Smooth muscle cell (in vitro differentiated cells): ENCODE data around the gene ANKRD28. TPM values are rescaled to one million over a fixed set of nuclear protein-coding genes. Genes with fewer than 3 reads are reported as not detected.
"Not testable (repeated sequence)": the region's sequence is repeated elsewhere in the genome, so short reads cannot be mapped to it uniquely, and the experiment has no call there.

Experiments
- DNase-seq: peaks from one replicate; lab custom pipeline; 2025; ENCODE audit not compliant: unreplicated experiment; lab: John Stamatoyannopoulos, UW
- H2AFZ ChIP-seq: fragments of 200-600 bp; sonication (generic); 2 replicates; pipeline ENCODE4 v1.6.0; 2016; ENCODE audit warnings: antibody characterized with exemption, low read depth, mild to moderate bottlenecking
- H3F3A ChIP-seq: fragments of 200-600 bp; sonication (generic); 2 replicates; pipeline ENCODE4 v1.6.0; 2017; ENCODE audit warnings: antibody characterized with exemption, low read depth
- H3K27ac ChIP-seq: fragments of 200-600 bp; sonication (generic); 2 replicates; pipeline ENCODE4 v1.5.1; 2016; ENCODE audit warnings: low read depth, mild to moderate bottlenecking
- H3K27me3 ChIP-seq: fragments of 200-600 bp; sonication (generic); 2 replicates; pipeline ENCODE4 v1.6.1; 2016; ENCODE audit warnings: low read depth, mild to moderate bottlenecking
- H3K36me3 ChIP-seq: fragments of 200-600 bp; sonication (generic); 2 replicates; pipeline ENCODE4 v1.5.1; 2016; ENCODE audit warnings: low read depth
- H3K4me1 ChIP-seq: fragments of 200-600 bp; sonication (generic); 2 replicates; pipeline ENCODE4 v1.5.1; 2016; ENCODE audit warnings: low read depth
- H3K4me2 ChIP-seq: fragments of 200-600 bp; sonication (generic); 2 replicates; pipeline ENCODE4 v1.6.0; 2016; ENCODE audit warnings: mild to moderate bottlenecking
- H3K4me3 ChIP-seq: fragments of 200-600 bp; sonication (generic); 2 replicates; pipeline ENCODE4 v1.5.1; 2016; ENCODE audit warnings: mild to moderate bottlenecking
- H3K79me2 ChIP-seq: fragments of 200-600 bp; sonication (generic); 2 replicates; pipeline ENCODE4 v1.6.0; 2016; ENCODE audit warnings: low read depth, mild to moderate bottlenecking
- H3K9ac ChIP-seq: fragments of 200-600 bp; sonication (generic); 2 replicates; pipeline ENCODE4 v1.6.0; 2016; ENCODE audit warnings: low read depth
- H3K9me3 ChIP-seq: fragments of 200-600 bp; sonication (generic); replicated peaks from 2 replicates; pipeline ENCODE4 v1.5.1; 2016; ENCODE audit warnings: low read depth
- H4K20me1 ChIP-seq: fragments of 200-600 bp; sonication (generic); 2 replicates; pipeline ENCODE4 v1.6.0; 2016; ENCODE audit warnings: low read depth
- CTCF ChIP-seq: fragments of 200-600 bp; sonication (generic); IDR thresholded peaks from 2 replicates; pipeline ENCODE4 v1.5.1; 2017; ENCODE audit warnings: borderline replicate concordance, mild to moderate bottlenecking, antibody characterized with exemption; ENCODE audit not compliant: insufficient read depth, poor library complexity, severe bottlenecking
- WGBS: methylation state at CpG from one replicate; pipeline ENCODE4 v1.1.7; 2016; ENCODE audit warnings: low lambda C conversion rate; 5-methylcytosine and 5-hydroxymethylcytosine counted together
- polyA plus RNA-seq: library from polyadenylated mRNA; unstranded; fragments of >200 nt; fragmentation: Nextera tagmentation; extraction: Ambion mirVana; gene quantifications from 2 replicates; pipeline ENCODE4 v1.2.1, GENCODE V29; 2016
- total RNA-seq: library from RNA; depleted of rRNA; stranded (reverse); fragments of >200 nt; gene quantifications from 2 replicates; pipeline ENCODE4 v1.2.3, GENCODE V29; 2014

The ANKRD28 gene
- total and polyA plus RNA-seq, 2 experiments from 2014 or later = 11.8 to 35.7 TPM

GRCh38 chr3:15819576-15819975 is 21.8 kb upstream of the ANKRD28 start:
- no peak for TF ChIP-seq CTCF
- no peak overlapping the region for H3K4me2 ChIP-seq

GRCh38 chr3:15819043-15819442 is 21.3 kb upstream of the ANKRD28 start:
- no peak for DNase-seq
- H3K9ac ChIP-seq = no peak overlapping the region
- H3K4me1 ChIP-seq = no peaks in the 10 kb centered on the region
- no peaks in the 10 kb centered on the region for H3K9me3 ChIP-seq
- H3K79me2 ChIP-seq = peaks cover 28% of the 10 kb centered on the region
- no peaks in the 10 kb centered on the region for H3K27me3 ChIP-seq
- H3K4me2 ChIP-seq = no peak overlapping the region
- no peak for TF ChIP-seq CTCF
- 93% methylated on average over 2 of the region's 2 CpGs for WGBS
- no peaks in the 10 kb centered on the region for H3F3A ChIP-seq
- H3K4me3 ChIP-seq = no peak overlapping the region
- H2AFZ ChIP-seq = no peak overlapping the region
- H4K20me1 ChIP-seq = peaks cover 4% of the 10 kb centered on the region
- no peak overlapping the region for H3K27ac ChIP-seq
- H3K36me3 ChIP-seq = no peaks in the 10 kb centered on the region

More at GRCh38 chr3:15819576-15819975, 21.8 kb upstream of the ANKRD28 start:
- DNase-seq = no peak
- no peak overlapping the region for H2AFZ ChIP-seq
- H3K4me1 ChIP-seq = no peaks in the 10 kb centered on the region
- H3K27ac ChIP-seq = no peak overlapping the region
- H3K4me3 ChIP-seq = no peak overlapping the region
- H4K20me1 ChIP-seq = peaks cover 4% of the 10 kb centered on the region
- no peaks in the 10 kb centered on the region for H3F3A ChIP-seq
- no peak overlapping the region for H3K9ac ChIP-seq
- no peaks in the 10 kb centered on the region for H3K36me3 ChIP-seq
- no peaks in the 10 kb centered on the region for H3K9me3 ChIP-seq
- no peaks in the 10 kb centered on the region for H3K27me3 ChIP-seq
- peaks cover 33% of the 10 kb centered on the region for H3K79me2 ChIP-seq

GRCh38 chr3:15815696-15816095 is 17.9 kb upstream of the ANKRD28 start:
- Histone ChIP-seq H3K4me1 (no peaks in the 10 kb centered on the region), H3F3A (no peaks in the 10 kb centered on the region), H3K9ac (no peak overlapping the region), H3K36me3 (no peaks in the 10 kb centered on the region), H3K9me3 (no peaks in the 10 kb centered on the region), H4K20me1 (no peaks in the 10 kb centered on the region), H3K27ac (no peak overlapping the region), H3K4me2 (no peak overlapping the region), H2AFZ (no peak overlapping the region), H3K4me3 (no peak overlapping the region), H3K27me3 (no peaks in the 10 kb centered on the region), H3K79me2 (peaks cover 6% of the 10 kb centered on the region)
- TF ChIP-seq CTCF = peak; percentile 57
- no peak for DNase-seq
- WGBS = 55% methylated on average over 4 of the region's 4 CpGs

- H3K27me3 ChIP-seq, H2AFZ ChIP-seq, DNase-seq, H3K9ac ChIP-seq, H4K20me1 ChIP-seq, H3F3A ChIP-seq, H3K36me3 ChIP-seq, H3K4me3 ChIP-seq, H3K4me1 ChIP-seq, H3K79me2 ChIP-seq, H3K9me3 ChIP-seq, H3K4me2 ChIP-seq, H3K27ac ChIP-seq: not testable (repeated sequence)
- 97% methylated on average over 5 of the region's 5 CpGs for WGBS
Observed at GRCh38 chr3:15813079-15813478, 15.3 kb upstream of the ANKRD28 start.
